Pancreas (tissue), 10 donors: ENCODE data around the gene IRAK1BP1. TPM values are rescaled to one million over a fixed set of nuclear protein-coding genes. Genes with fewer than 3 reads are reported as not detected.

Experiments used
- ATAC-seq, 4 donors: fragments of 200-7000 bp; cut with Tn5 transposase; one replicate each; pipeline versions ENCODE4 v1.8.0 to v1.9.1; 2020; ENCODE audit warnings: mild to moderate bottlenecking in 4 of 4, moderate library complexity in 4 of 4
- DNase-seq, 6 donors: peaks; one replicate each; pipeline ENCODE4 v3.0.0-alpha.2; 2020
- FAIRE-seq: peaks from 2 replicates; lab custom pipeline; 2012; peaks lifted over from hg19 to GRCh38; lab: Jason Lieb, UNC
- H3K27ac ChIP-seq, 4 donors: fragments of 200-600 bp; sonication (generic); 1 replicate in 3 of 4; 2 replicates in 1 of 4; pipeline versions ENCODE4 v1.5.0 to v1.8.0; 2020
- H3K27me3 ChIP-seq, 4 donors: fragments of 200-600 bp; one replicate each; pipeline ENCODE4 v1.8.0; 2021
- H3K36me3 ChIP-seq, 3 donors: fragments of 200-600 bp; sonication (generic) in 1 of 3; one replicate each; pipeline versions ENCODE4 v1.5.0 to v1.8.0; 2020 to 2021
- H3K4me1 ChIP-seq, 3 donors: fragments of 200-600 bp; one replicate each; pipeline ENCODE4 v1.8.0; 2021
- H3K4me3 ChIP-seq, 4 donors: fragments of 200-600 bp; sonication (generic) in 2 of 4; one replicate each; pipeline versions ENCODE4 v1.5.0 to v1.8.0; 2020 to 2021
- H3K9me3 ChIP-seq, 4 donors: fragments of 200-600 bp; one replicate each; pipeline ENCODE4 v1.8.0; 2021
- CTCF ChIP-seq, 4 donors: fragments of 200-600 bp; sonication (generic) in 3 of 4; IDR thresholded peaks; one replicate each; pipeline versions ENCODE4 v1.5.0 to v1.8.0; 2021; ENCODE audit warnings: antibody characterized with exemption in 4 of 4
- WGBS, 2 donors: extraction: QIAGEN DNeasy Blood & Tissue Kit; methylation state at CpG; one replicate each; pipeline ENCODE4 v1.1.7; 2013; 5-methylcytosine and 5-hydroxymethylcytosine counted together
- intact Hi-C, 3 donors: fragments of 100-400 bp; cut with DNase I; formaldehyde crosslinking; loops; one replicate each; pipeline versions ENCODE4 v1.11.1 to v1.14.2; 2022
- polyA plus RNA-seq, 2 donors: library from polyadenylated mRNA; stranded (reverse); fragments of 200-250 nt; gene quantifications; one replicate each; pipeline ENCODE4 v1.2.3, GENCODE V29; 2013
- total RNA-seq, 6 donors: library from RNA; stranded (reverse); fragmentation: NEBNext Ultra II Directional in 4 of 6; extraction: Animal tissue kit (Norgen Biotek cat#: 25700) in 4 of 6; gene quantifications; one replicate each; pipeline versions ENCODE4 v1.2.1 to v1.2.4, GENCODE V29; 2021 to 2023
- donor health status: healthy with polysubstance abuse.
- donor health status: DM: no; HTN: no; CAD: no; lungs with moderate emphysema.
- donor health status: DM: no; HTN: no; CAD: no.
- donor health status: control.
- donor health status: control.
- donor health status: Bipolar disorder and iron deficiency.
- donor health status: DM: yes; HTN: yes; CAD: no.
- donor health status: DM: no; HTN: no; CAD: no.
- donor health status: DM: no; HTN: no; CAD: no.
- donor health status: DM: yes; HTN: yes; CAD: no.

IRAK1BP1 gene
- total and polyA plus RNA-seq, 8 donors: 2.4 to 5.6 (median 3.4) TPM

GRCh38 chr6:78861509-78861908 lies 5.8 kb upstream of the IRAK1BP1 start:
- ATAC-seq: peak in 2 of 4 donors; percentile 23 to 67
- no peak for TF ChIP-seq CTCF (IDR thresholded peaks at IDR 0.05)
- H3K9me3 ChIP-seq: no peaks in the 10 kb centered on the region

GRCh38 chr6:78863576-78863975 lies 3.8 kb upstream of the IRAK1BP1 start:
- Histone ChIP-seq H3K9me3 (no peaks in the 10 kb centered on the region), H3K27me3 (no peaks in the 10 kb centered on the region), H3K4me1 (peaks cover 0 to 8% (median 0%) of the 10 kb centered on the region in 3 donors), H3K4me3 (no peak overlapping the region), H3K36me3 (no peaks in the 10 kb centered on the region), H3K27ac (no peak overlapping the region)
- TF ChIP-seq CTCF (IDR thresholded peaks at IDR 0.05): no peak
- no peak for ATAC-seq
- intact Hi-C loops: no loop called here
- DNase-seq: no peak
- FAIRE-seq: no peak
- WGBS, 2 donors: 74 to 80% methylated on average over 2 of the region's 2 CpGs

More at GRCh38 chr6:78861509-78861908, 5.8 kb upstream of the IRAK1BP1 start:
- H3K27me3 ChIP-seq: no peaks in the 10 kb centered on the region
- H3K4me3 ChIP-seq: no peak overlapping the region
- no peak for DNase-seq
- H3K36me3 ChIP-seq: no peaks in the 10 kb centered on the region
- H3K27ac ChIP-seq: no peak overlapping the region
- intact Hi-C loops: no loop called here
- 51 to 60% methylated on average over 2 of the region's 2 CpGs for WGBS, 2 donors
- FAIRE-seq: no peak
- H3K4me1 ChIP-seq: peaks cover 0 to 3% (median 0%) of the 10 kb centered on the region in 3 donors

- FAIRE-seq: no peak
- intact Hi-C loops: no loop called here
- no peak for ATAC-seq
- Histone ChIP-seq H3K36me3 (no peaks in the 10 kb centered on the region), H3K27ac (no peak overlapping the region), H3K4me3 (no peak overlapping the region), H3K4me1 (peaks cover 0 to 12% (median 0%) of the 10 kb centered on the region in 3 donors), H3K9me3 (no peaks in the 10 kb centered on the region), H3K27me3 (no peaks in the 10 kb centered on the region)
- DNase-seq: no peak
- WGBS, 2 donors: 86 to 92% methylated on average over 5 of the region's 5 CpGs
- TF ChIP-seq CTCF (IDR thresholded peaks at IDR 0.05): no peak
Measured at GRCh38 chr6:78864957-78865356, 2.4 kb upstream of the IRAK1BP1 start.

GRCh38 chr6:78867020-78867369 lies 356 bp upstream of the IRAK1BP1 start:
- WGBS, 2 donors: 1 to 2% methylated on average over 13 of the region's 13 CpGs

More at GRCh38 chr6:78867020-78867369, 356 bp upstream of the IRAK1BP1 start:
- Histone ChIP-seq H3K4me1 (peaks cover 0 to 12% (median 0%) of the 10 kb centered on the region in 3 donors), H3K9me3 (no peaks in the 10 kb centered on the region), H3K27ac (peak overlapping the region; percentile 67 to 81 (median 76)), H3K27me3 (no peaks in the 10 kb centered on the region), H3K4me3 (peak overlapping the region; percentile 60 to 94 (median 86)), H3K36me3 (no peaks in the 10 kb centered on the region)
- TF ChIP-seq CTCF (IDR thresholded peaks at IDR 0.05): no peak
- DNase-seq (peak in 1 of 6 donors; percentile 4), FAIRE-seq (no peak), ATAC-seq (peak; percentile 45 to 65 (median 59))
- intact Hi-C loops: no loop called here
